ENCODE measurements around the gene RPP40.

GRCh38 chr6:4975506-4975905 is 28.3 kb downstream of the RPP40 start:
- TF ChIP-seq JUN (IDR thresholded peaks at IDR 0.05; ENCODE audit: low read depth, low read length) (no peak), POLR2A (IDR thresholded peaks at IDR 0.05; ENCODE audit: control extremely low read depth in 1 of 2, low read depth in 2 of 2, low read length in 2 of 2) (no peak), TAF1 (IDR thresholded peaks at IDR 0.05; ENCODE audit: low read depth, low read length) (no peak), MAFK (IDR thresholded peaks at IDR 0.05; ENCODE audit: low read depth, low read length) (no peak), SUZ12 (IDR thresholded peaks at IDR 0.05; ENCODE audit: low read length) (no peak), HDAC2 (IDR thresholded peaks at IDR 0.05; ENCODE audit: borderline replicate concordance in 1 of 2, low read depth in 2 of 2, low read length in 2 of 2) (no peak)
- TF ChIP-seq, protein P1, sequence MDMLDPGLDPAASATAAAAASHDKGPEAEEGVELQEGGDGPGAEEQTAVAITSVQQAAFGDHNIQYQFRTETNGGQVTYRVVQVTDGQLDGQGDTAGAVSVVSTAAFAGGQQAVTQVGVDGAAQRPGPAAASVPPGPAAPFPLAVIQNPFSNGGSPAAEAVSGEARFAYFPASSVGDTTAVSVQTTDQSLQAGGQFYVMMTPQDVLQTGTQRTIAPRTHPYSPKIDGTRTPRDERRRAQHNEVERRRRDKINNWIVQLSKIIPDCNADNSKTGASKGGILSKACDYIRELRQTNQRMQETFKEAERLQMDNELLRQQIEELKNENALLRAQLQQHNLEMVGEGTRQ (IDR thresholded peaks at IDR 0.05; ENCODE audit: low read length), result no peak
- TF ChIP-seq, protein P2, sequence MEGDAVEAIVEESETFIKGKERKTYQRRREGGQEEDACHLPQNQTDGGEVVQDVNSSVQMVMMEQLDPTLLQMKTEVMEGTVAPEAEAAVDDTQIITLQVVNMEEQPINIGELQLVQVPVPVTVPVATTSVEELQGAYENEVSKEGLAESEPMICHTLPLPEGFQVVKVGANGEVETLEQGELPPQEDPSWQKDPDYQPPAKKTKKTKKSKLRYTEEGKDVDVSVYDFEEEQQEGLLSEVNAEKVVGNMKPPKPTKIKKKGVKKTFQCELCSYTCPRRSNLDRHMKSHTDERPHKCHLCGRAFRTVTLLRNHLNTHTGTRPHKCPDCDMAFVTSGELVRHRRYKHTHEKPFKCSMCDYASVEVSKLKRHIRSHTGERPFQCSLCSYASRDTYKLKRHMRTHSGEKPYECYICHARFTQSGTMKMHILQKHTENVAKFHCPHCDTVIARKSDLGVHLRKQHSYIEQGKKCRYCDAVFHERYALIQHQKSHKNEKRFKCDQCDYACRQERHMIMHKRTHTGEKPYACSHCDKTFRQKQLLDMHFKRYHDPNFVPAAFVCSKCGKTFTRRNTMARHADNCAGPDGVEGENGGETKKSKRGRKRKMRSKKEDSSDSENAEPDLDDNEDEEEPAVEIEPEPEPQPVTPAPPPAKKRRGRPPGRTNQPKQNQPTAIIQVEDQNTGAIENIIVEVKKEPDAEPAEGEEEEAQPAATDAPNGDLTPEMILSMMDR (IDR thresholded peaks at IDR 0.05; ENCODE audit: control extremely low read depth in 1 of 3, insufficient read depth in 1 of 3, low read depth in 1 of 3, low read length in 3 of 3), result no peak
